K562 (cell line): ENCODE data around the gene PCNX4. TPM values are rescaled to one million over a fixed set of nuclear protein-coding genes. Genes with fewer than 3 reads are reported as not detected.
A peak's percentile ranks its signal among the peaks of the same experiment; 100 is the strongest.

Source experiments
- BMI1 ChIP-seq: fragments of 150-350 bp; IDR thresholded peaks from 2 replicates; pipeline ENCODE4 v1.6.1; 2014; ENCODE audit warnings: low read length
- CLOCK ChIP-seq: fragments of 250-450 bp; sonication (Bioruptor Pico); IDR thresholded peaks from 2 replicates; pipeline ENCODE4 v1.4.0; 2020; ENCODE audit warnings: mild to moderate bottlenecking, moderate library complexity, borderline replicate concordance
- FIP1L1 ChIP-seq: fragments of 200-400 bp; formaldehyde crosslinking; IDR thresholded peaks from 2 replicates; pipeline ENCODE4 v1.6.1; 2018; ENCODE audit warnings: mild to moderate bottlenecking, low read depth, low read length; ENCODE audit not compliant: poor library complexity, severe bottlenecking
- FOXK2 ChIP-seq, 2 experiments: fragments of 450-650 bp; IDR thresholded peaks in 1 of 2; conservative IDR thresholded peaks in 1 of 2; 2 replicates each; pipeline ENCODE4 v1.6.1; 2016; ENCODE audit warnings: low read depth in 2 of 2, mild to moderate bottlenecking in 1 of 2
- GMEB1 ChIP-seq: fragments of 250-450 bp; sonication (Bioruptor Pico); IDR thresholded peaks from 2 replicates; pipeline ENCODE4 v1.4.0; 2020; ENCODE audit warnings: mild to moderate bottlenecking
- HNRNPH1 ChIP-seq: fragments of 200-400 bp; formaldehyde crosslinking; optimal IDR thresholded peaks from 2 replicates; pipeline ENCODE3; 2017; ENCODE audit warnings: low read depth, mild to moderate bottlenecking, low read length, moderate library complexity
- HSF4 ChIP-seq: fragments of 250-450 bp; sonication (Bioruptor Pico); IDR thresholded peaks from 2 replicates; pipeline ENCODE4 v2.1.2; 2022; ENCODE audit warnings: mild to moderate bottlenecking, moderate library complexity, borderline replicate concordance
- MAFK ChIP-seq: IDR thresholded peaks from 2 replicates; pipeline ENCODE4 v1.6.1; 2011; ENCODE audit warnings: low read length, improper control_type of control experiment
- MED1 ChIP-seq: sonication (generic); formaldehyde crosslinking; IDR thresholded peaks from 2 replicates; pipeline ENCODE4 v1.8.1; 2023; ENCODE audit warnings: missing genetic modification reagents, borderline replicate concordance
- MTF1 ChIP-seq: fragments of 250-450 bp; sonication (Bioruptor Pico); IDR thresholded peaks from 2 replicates; pipeline ENCODE4 v1.9.0; 2021; ENCODE audit warnings: moderate library complexity, mild to moderate bottlenecking, inconsistent platforms, borderline replicate concordance
- NR4A1 ChIP-seq, 2 experiments: fragments of 250-450 bp in 1 of 2; fragments of 450-650 bp in 1 of 2; sonication (Bioruptor Pico) in 1 of 2; IDR thresholded peaks; 2 replicates each; pipeline versions ENCODE4 v1.4.0 to v1.6.1; 2016 to 2020; ENCODE audit warnings: mild to moderate bottlenecking in 2 of 2, missing compliant biosample characterization in 1 of 2, missing genetic modification characterization in 1 of 2, moderate library complexity in 1 of 2
- POLR2H ChIP-seq: IDR thresholded peaks from 2 replicates; pipeline ENCODE4 v1.6.1; 2016; ENCODE audit warnings: missing genetic modification characterization, low read depth, mild to moderate bottlenecking, control low read depth, missing compliant biosample characterization, moderate library complexity
- SMARCA4 ChIP-seq: fragments of 450-650 bp; IDR thresholded peaks from 2 replicates; pipeline ENCODE4 v1.6.1; 2016
- STAT5A ChIP-seq: IDR thresholded peaks from 2 replicates; pipeline ENCODE4 v1.6.1; 2012; ENCODE audit warnings: low read length, inconsistent platforms, borderline replicate concordance
- ZNF232 ChIP-seq: sonication (generic); formaldehyde crosslinking; IDR thresholded peaks from 2 replicates; pipeline ENCODE4 v1.8.0; 2022; ENCODE audit warnings: mild to moderate bottlenecking, missing genetic modification reagents
- polyA plus RNA-seq, 8 experiments: library from polyadenylated mRNA; depleted of rRNA in 4 of 8; stranded (reverse) in 5 of 8; unstranded in 3 of 8; fragments of >200 nt; fragmentation: Nextera tagmentation in 2 of 8; fragmentation: Illumina TruSeq in 1 of 8; extraction: Ambion mirVana in 2 of 8; extraction: Trizol in 1 of 8; gene quantifications; 2 replicates each; pipeline versions ENCODE4 v1.2.1 to v1.2.3, GENCODE V29; 2011 to 2014; ENCODE audit warnings: inconsistent platforms in 1 of 8, missing spikeins in 1 of 8
- total RNA-seq, 7 experiments: library from RNA; depleted of rRNA in 6 of 7; stranded (reverse); fragments of >200 nt in 6 of 7; fragmentation: Illumina TruSeq in 2 of 7; extraction: Trizol in 2 of 7; gene quantifications; 2 replicates each; pipeline versions ENCODE4 v1.2.1 to v1.2.3, GENCODE V29; 2011 to 2021; ENCODE audit warnings: low replicate concordance in 1 of 7
- TF ChIP-seq, protein P1 (sequence below), 3 experiments: fragments of 200-800 bp in 1 of 3; fragments of 250-450 bp in 1 of 3; fragments of 450-650 bp in 1 of 3; sonication (Bioruptor Pico) in 1 of 3; sonication (Bioruptor generic) in 1 of 3; formaldehyde crosslinking in 1 of 3; IDR thresholded peaks; 2 replicates each; pipeline versions ENCODE4 v1.6.1 to v1.8.0; 2016 to 2022; ENCODE audit warnings: mild to moderate bottlenecking in 2 of 3, missing genetic modification characterization in 2 of 3, missing compliant biosample characterization in 1 of 3, moderate library complexity in 1 of 3

The PCNX4 gene
- total and polyA plus RNA-seq, 9 of the 15 experiments (the other 6 are each of a cell fraction or from before 2014, with no cell fraction given), result 10.0 to 41.2 (median 22.4) TPM

DNA sequence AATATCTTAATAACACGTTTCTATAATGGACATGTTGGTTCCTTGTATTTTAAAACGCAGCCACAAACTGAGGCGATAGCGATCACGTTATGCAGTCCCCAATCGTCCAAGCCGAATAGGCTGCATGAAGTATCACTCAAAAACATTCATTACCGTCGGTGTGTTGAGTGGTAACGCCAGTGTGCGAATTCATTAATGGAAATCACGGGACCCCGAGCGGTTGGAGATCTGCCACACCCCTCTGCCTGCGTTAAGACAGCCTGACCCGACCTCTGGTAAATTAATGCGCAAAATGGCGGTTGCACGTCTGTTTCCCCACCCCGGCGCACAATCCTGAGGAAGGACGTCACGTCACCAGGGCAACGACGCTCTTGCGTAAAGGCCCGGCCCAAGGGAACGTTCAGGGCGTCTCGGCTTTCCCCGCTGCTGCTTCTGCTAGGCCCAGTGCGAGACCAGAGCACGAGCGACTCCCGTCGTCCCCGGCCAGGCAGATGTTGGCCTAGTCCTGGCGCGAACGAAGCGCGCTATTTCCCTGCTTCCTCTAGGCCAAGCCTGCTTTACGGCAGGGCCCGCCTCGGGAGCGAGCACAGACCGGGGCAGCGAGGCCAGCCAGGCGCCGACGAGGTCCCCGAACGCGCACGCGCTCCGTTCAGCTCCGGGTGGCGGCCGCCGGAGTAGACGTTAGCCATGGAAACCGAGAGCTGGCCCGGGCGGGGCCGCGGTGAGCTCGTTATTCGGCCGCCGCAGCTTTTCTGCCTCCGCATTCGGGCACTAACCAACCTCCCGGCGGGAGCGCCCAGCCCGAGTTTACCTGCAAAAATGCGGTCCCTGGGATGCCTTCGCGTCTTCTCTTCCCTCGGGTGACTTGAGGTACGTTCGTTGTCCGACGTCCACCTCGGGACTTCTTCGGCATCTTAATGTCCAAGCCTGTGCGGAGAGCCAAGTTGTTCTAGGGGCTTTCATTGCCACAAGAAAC, at the start of gene PCNX4 (continued):
- TF ChIP-seq, protein P1, sequence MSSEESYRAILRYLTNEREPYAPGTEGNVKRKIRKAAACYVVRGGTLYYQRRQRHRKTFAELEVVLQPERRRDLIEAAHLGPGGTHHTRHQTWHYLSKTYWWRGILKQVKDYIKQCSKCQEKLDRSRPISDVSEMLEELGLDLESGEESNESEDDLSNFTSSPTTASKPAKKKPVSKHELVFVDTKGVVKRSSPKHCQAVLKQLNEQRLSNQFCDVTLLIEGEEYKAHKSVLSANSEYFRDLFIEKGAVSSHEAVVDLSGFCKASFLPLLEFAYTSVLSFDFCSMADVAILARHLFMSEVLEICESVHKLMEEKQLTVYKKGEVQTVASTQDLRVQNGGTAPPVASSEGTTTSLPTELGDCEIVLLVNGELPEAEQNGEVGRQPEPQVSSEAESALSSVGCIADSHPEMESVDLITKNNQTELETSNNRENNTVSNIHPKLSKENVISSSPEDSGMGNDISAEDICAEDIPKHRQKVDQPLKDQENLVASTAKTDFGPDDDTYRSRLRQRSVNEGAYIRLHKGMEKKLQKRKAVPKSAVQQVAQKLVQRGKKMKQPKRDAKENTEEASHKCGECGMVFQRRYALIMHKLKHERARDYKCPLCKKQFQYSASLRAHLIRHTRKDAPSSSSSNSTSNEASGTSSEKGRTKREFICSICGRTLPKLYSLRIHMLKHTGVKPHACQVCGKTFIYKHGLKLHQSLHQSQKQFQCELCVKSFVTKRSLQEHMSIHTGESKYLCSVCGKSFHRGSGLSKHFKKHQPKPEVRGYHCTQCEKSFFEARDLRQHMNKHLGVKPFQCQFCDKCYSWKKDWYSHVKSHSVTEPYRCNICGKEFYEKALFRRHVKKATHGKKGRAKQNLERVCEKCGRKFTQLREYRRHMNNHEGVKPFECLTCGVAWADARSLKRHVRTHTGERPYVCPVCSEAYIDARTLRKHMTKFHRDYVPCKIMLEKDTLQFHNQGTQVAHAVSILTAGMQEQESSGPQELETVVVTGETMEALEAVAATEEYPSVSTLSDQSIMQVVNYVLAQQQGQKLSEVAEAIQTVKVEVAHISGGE (CRISPR knock-in tag; IDR thresholded peaks at IDR 0.05), result peak in 1 of 3 experiments; percentile 28; a peak in 1 of 6 replicates
- peak; percentile 95 for TF ChIP-seq GMEB1 (CRISPR knock-in tag)
- TF ChIP-seq FIP1L1, result no peak
- no peak for TF ChIP-seq HSF4
- no peak for TF ChIP-seq MTF1 (CRISPR knock-in tag)
- TF ChIP-seq CLOCK, result no peak
- TF ChIP-seq MED1, result no peak
- peak; percentile 75 for TF ChIP-seq POLR2H (tag)
- no peak for TF ChIP-seq SMARCA4
- TF ChIP-seq ZNF232, result no peak
- no peak for TF ChIP-seq STAT5A
- TF ChIP-seq FOXK2 (conservative IDR thresholded peaks at IDR 0.05 in 1 of 2, IDR thresholded peaks at IDR 0.05 in 1 of 2; ENCODE audit: low read depth in 2 of 2), result peak; percentile 14 to 92; a peak in 2 of 4 replicates
- TF ChIP-seq BMI1, result peak; percentile 66; the same call in 1 of the 2 replicates
- no peak for TF ChIP-seq NR4A1 (CRISPR knock-in tag; IDR thresholded peaks at IDR 0.05)
- no peak for TF ChIP-seq NR4A1 (tag; IDR thresholded peaks at IDR 0.05)
- TF ChIP-seq MAFK, result no peak
- no peak for TF ChIP-seq HNRNPH1
